Gastroesophageal sphincter (tissue), 4 donors: Measurements from ENCODE around the gene OPRL1. TPM values are rescaled to one million over a fixed set of nuclear protein-coding genes. Genes with fewer than 3 reads are reported as not detected.

Experiments used
- ATAC-seq: fragments of 150-250 bp; one replicate; pipeline ENCODE4 v1.9.1; 2016; ENCODE audit warnings: mild to moderate bottlenecking, moderate library complexity
- H3K27ac ChIP-seq, 4 donors: fragments of 200-600 bp; sonication (generic) in 3 of 4; 1 replicate in 3 of 4; 2 replicates in 1 of 4; pipeline ENCODE4 v1.5.1; 2016 to 2019
- H3K27me3 ChIP-seq: fragments of 200-600 bp; sonication (generic); one replicate; pipeline ENCODE4 v1.5.1; 2019
- H3K36me3 ChIP-seq, 2 donors: fragments of 200-600 bp; sonication (generic); one replicate each; pipeline ENCODE4 v1.5.1; 2019; ENCODE audit warnings: control low read depth in 1 of 2
- H3K4me1 ChIP-seq, 3 donors: fragments of 200-600 bp; sonication (generic); 1 replicate in 2 of 3; 2 replicates in 1 of 3; pipeline ENCODE4 v1.5.1; 2016 to 2019; ENCODE audit warnings: control low read depth in 2 of 3
- H3K4me3 ChIP-seq, 2 donors: fragments of 200-600 bp; sonication (generic); one replicate each; pipeline ENCODE4 v1.5.1; 2019; ENCODE audit warnings: mild to moderate bottlenecking in 1 of 2, moderate library complexity in 1 of 2
- H3K9me3 ChIP-seq, 3 donors: fragments of 200-600 bp; sonication (generic); one replicate each; pipeline ENCODE4 v1.5.1; 2017 to 2019; ENCODE audit warnings: control low read depth in 2 of 3
- EP300 ChIP-seq: sonication (generic); formaldehyde crosslinking; IDR thresholded peaks from one replicate; pipeline ENCODE4 v1.6.1; 2017; ENCODE audit warnings: antibody characterized with exemption, mild to moderate bottlenecking
- POLR2A ChIP-seq, 2 donors: fragments of 450-650 bp; IDR thresholded peaks; one replicate each; pipeline ENCODE4 v1.6.1; 2017; ENCODE audit warnings: antibody characterized with exemption in 2 of 2, mild to moderate bottlenecking in 2 of 2, moderate library complexity in 1 of 2
- POLR2AphosphoS5 ChIP-seq: sonication (generic); formaldehyde crosslinking; IDR thresholded peaks from one replicate; pipeline ENCODE4 v1.6.1; 2017; ENCODE audit warnings: antibody characterized with exemption
- WGBS, 2 donors: methylation state at CpG; one replicate each; pipeline ENCODE4 v1.1.5; 2018; ENCODE audit warnings: low coverage in 1 of 2; 5-methylcytosine and 5-hydroxymethylcytosine counted together
- total RNA-seq, 4 donors: library from RNA; depleted of rRNA; stranded (reverse); fragments of >200 nt; gene quantifications; one replicate each; pipeline ENCODE4 v1.1.0, GENCODE V29; 2016
- TF ChIP-seq, protein P1 (sequence below), 4 experiments: fragments of 200-600 bp in 2 of 4; fragments of 450-650 bp in 2 of 4; sonication (generic) in 1 of 4; IDR thresholded peaks; one replicate each; pipeline ENCODE4 v1.5.1; 2017 to 2019; ENCODE audit warnings: antibody characterized with exemption in 4 of 4, mild to moderate bottlenecking in 2 of 4, moderate library complexity in 2 of 4

Gene OPRL1
- total RNA-seq, 4 donors from 2014 or later = 0.50 to 1.1 (median 0.66) TPM

DNA sequence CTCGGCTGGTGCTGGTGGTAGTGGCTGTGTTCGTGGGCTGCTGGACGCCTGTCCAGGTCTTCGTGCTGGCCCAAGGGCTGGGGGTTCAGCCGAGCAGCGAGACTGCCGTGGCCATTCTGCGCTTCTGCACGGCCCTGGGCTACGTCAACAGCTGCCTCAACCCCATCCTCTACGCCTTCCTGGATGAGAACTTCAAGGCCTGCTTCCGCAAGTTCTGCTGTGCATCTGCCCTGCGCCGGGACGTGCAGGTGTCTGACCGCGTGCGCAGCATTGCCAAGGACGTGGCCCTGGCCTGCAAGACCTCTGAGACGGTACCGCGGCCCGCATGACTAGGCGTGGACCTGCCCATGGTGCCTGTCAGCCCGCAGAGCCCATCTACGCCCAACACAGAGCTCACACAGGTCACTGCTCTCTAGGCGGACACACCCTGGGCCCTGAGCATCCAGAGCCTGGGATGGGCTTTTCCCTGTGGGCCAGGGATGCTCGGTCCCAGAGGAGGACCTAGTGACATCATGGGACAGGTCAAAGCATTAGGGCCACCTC, 18.7 kb downstream of the OPRL1 start:
- WGBS, 2 donors = 100% methylated on average over 2 of the region's 28 CpGs; no CpG with 5 or more reads in 1 of the 2 donors
- H3K27me3 ChIP-seq = peaks cover 81% of the 10 kb centered on the region
- TF ChIP-seq EP300 (no peak), POLR2AphosphoS5 (no peak), POLR2A (IDR thresholded peaks at IDR 0.05) (no peak)
- TF ChIP-seq, protein P1, sequence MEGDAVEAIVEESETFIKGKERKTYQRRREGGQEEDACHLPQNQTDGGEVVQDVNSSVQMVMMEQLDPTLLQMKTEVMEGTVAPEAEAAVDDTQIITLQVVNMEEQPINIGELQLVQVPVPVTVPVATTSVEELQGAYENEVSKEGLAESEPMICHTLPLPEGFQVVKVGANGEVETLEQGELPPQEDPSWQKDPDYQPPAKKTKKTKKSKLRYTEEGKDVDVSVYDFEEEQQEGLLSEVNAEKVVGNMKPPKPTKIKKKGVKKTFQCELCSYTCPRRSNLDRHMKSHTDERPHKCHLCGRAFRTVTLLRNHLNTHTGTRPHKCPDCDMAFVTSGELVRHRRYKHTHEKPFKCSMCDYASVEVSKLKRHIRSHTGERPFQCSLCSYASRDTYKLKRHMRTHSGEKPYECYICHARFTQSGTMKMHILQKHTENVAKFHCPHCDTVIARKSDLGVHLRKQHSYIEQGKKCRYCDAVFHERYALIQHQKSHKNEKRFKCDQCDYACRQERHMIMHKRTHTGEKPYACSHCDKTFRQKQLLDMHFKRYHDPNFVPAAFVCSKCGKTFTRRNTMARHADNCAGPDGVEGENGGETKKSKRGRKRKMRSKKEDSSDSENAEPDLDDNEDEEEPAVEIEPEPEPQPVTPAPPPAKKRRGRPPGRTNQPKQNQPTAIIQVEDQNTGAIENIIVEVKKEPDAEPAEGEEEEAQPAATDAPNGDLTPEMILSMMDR (IDR thresholded peaks at IDR 0.05) = no peak
- no peaks in the 10 kb centered on the region for H3K36me3 ChIP-seq
- H3K9me3 ChIP-seq = no peaks in the 10 kb centered on the region
- no peak overlapping the region for H3K4me3 ChIP-seq
- ATAC-seq = no peak
- H3K27ac ChIP-seq = no peak overlapping the region
- H3K4me1 ChIP-seq = peaks cover 0 to 13% (median 7%) of the 10 kb centered on the region in 3 donors

DNA sequence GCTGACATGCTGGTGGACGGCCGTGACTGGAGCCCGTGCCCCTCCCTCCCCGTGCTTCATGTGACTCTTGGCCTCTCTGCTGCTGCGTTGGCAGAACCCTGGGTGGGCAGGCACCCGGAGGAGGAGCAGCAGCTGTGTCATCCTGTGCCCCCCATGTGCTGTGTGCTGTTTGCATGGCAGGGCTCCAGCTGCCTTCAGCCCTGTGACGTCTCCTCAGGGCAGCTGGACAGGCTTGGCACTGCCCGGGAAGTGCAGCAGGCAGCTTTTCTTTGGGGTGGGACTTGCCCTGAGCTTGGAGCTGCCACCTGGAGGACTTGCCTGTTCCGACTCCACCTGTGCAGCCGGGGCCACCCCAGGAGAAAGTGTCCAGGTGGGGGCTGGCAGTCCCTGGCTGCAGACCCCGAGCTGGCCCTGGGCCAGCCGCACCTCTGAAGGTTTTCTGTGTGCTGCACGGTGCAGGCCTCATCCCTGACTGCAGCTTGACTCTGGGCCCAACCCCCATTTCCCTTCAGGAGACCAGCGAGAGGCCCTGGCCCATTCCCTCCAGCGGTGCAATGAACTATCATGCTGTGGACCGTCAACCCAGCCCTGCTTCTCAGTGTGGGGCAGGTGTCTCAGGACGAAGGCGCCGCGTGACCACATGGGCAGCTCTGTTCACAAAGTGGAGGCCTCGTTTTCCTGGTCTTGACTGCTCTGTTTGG, 19.4 kb downstream of the OPRL1 start:
- no peaks in the 10 kb centered on the region for H3K36me3 ChIP-seq
- no peak overlapping the region for H3K27ac ChIP-seq
- no peak for TF ChIP-seq POLR2AphosphoS5
- TF ChIP-seq, protein P1 (IDR thresholded peaks at IDR 0.05) = no peak
- no peak for TF ChIP-seq EP300
- TF ChIP-seq POLR2A (IDR thresholded peaks at IDR 0.05) = no peak
- peaks cover 0 to 13% (median 7%) of the 10 kb centered on the region in 3 donors for H3K4me1 ChIP-seq
- H3K27me3 ChIP-seq = peaks cover 88% of the 10 kb centered on the region
- WGBS, 2 donors = 74% methylated on average over 6 of the region's 21 CpGs; no CpG with 5 or more reads in 1 of the 2 donors
- H3K4me3 ChIP-seq = no peak overlapping the region
- H3K9me3 ChIP-seq = no peaks in the 10 kb centered on the region
- ATAC-seq = no peak

DNA sequence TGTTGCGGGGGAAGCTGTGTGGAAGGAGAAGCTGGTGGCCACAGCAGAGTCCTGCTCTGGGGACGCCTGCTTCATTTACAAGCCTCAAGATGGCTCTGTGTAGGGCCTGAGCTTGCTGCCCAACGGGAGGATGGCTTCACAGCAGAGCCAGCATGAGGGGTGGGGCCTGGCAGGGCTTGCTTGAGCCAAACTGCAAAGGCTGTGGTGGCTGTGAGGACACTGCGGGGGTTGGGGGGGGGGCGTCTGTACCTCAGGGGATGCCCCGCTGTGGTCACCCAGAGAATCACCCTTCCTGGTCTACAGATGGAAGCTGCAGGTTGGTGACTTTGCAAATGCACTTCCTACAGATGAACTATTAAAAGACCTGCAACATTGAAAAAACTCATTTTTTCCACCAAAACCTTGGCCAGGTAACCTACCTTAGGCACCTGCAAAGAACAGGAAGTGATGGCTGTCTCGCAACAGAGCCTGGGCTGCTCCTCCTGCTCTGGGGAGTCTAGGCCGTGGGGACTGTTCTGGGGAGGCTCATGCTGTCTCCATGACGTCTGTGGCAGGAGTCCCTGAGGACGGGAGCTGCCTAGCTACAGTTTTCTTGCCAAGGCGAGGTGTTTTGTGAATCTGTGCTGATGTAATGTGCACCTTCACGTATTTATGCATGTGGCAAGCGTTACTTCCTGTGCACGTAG, 20.1 kb downstream of the OPRL1 start:
- TF ChIP-seq POLR2AphosphoS5 = no peak
- no peak for TF ChIP-seq POLR2A (IDR thresholded peaks at IDR 0.05)
- TF ChIP-seq EP300 = no peak
- TF ChIP-seq, protein P1 (IDR thresholded peaks at IDR 0.05) = no peak
- no peak for ATAC-seq
- Histone ChIP-seq H3K27me3 (peaks cover 95% of the 10 kb centered on the region), H3K9me3 (no peaks in the 10 kb centered on the region), H3K36me3 (no peaks in the 10 kb centered on the region), H3K4me1 (peaks cover 0 to 13% (median 7%) of the 10 kb centered on the region in 3 donors), H3K27ac (no peak overlapping the region), H3K4me3 (no peak overlapping the region)
- WGBS, 2 donors = 60 to 78% methylated on average over 4 to 6 of the region's 14 CpGs

DNA sequence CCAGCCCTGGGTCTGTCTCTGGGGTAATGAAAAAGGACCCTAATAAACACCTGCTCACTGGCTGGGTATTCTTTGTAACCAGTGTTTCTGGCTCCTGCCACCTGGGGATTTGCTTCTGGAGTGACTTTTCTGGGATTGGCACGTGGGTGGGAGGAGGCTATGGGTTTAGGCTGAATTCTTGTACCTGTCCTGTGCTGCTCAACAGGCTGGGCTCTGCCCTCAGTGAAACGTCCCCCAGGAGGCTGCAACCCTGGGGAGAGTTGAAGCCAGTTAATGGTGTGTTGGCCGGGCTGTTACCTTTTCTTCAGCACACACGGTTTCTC, 20.6 kb downstream of the OPRL1 start:
- Histone ChIP-seq H3K36me3 (no peaks in the 10 kb centered on the region), H3K4me3 (no peak overlapping the region), H3K27ac (no peak overlapping the region), H3K4me1 (peaks cover 0 to 13% (median 7%) of the 10 kb centered on the region in 3 donors), H3K9me3 (no peaks in the 10 kb centered on the region), H3K27me3 (peaks cover 94% of the 10 kb centered on the region)
- 20 to 70% methylated on average over 1 to 2 of the region's 4 CpGs for WGBS, 2 donors
- TF ChIP-seq POLR2AphosphoS5 = no peak
- TF ChIP-seq, protein P1 (IDR thresholded peaks at IDR 0.05) = no peak
- TF ChIP-seq POLR2A (IDR thresholded peaks at IDR 0.05) = no peak
- TF ChIP-seq EP300 = no peak
- ATAC-seq = no peak
